Ascending aorta (tissue), 2 donors: Measurements from ENCODE around the gene OR2A25. TPM values are rescaled to one million over a fixed set of nuclear protein-coding genes. Genes with fewer than 3 reads are reported as not detected.

Source experiments
- DNase-seq, 2 donors: peaks; one replicate each; pipeline ENCODE4 v3.0.0-alpha.2; 2019; ENCODE audit warnings: low spot score in 2 of 2
- H3K27ac ChIP-seq, 2 donors: fragments of 200-600 bp; sonication (generic); one replicate each; pipeline ENCODE4 v1.5.1; 2016 to 2017; ENCODE audit warnings: mild to moderate bottlenecking in 1 of 2
- H3K27me3 ChIP-seq: fragments of 200-600 bp; sonication (generic); one replicate; pipeline ENCODE4 v1.5.1; 2017
- H3K36me3 ChIP-seq, 2 donors: fragments of 200-600 bp; sonication (generic); one replicate each; pipeline ENCODE4 v1.5.1; 2016
- H3K4me1 ChIP-seq, 2 donors: fragments of 200-600 bp; sonication (generic); one replicate each; pipeline ENCODE4 v1.5.1; 2016 to 2017; ENCODE audit warnings: mild to moderate bottlenecking in 1 of 2
- H3K4me3 ChIP-seq, 2 donors: fragments of 200-600 bp; sonication (generic); one replicate each; pipeline ENCODE4 v1.5.1; 2016 to 2017; ENCODE audit warnings: mild to moderate bottlenecking in 1 of 2
- H3K9me3 ChIP-seq, 2 donors: fragments of 200-600 bp; sonication (generic); one replicate each; pipeline ENCODE4 v1.5.1; 2016
- CTCF ChIP-seq, 3 experiments: fragments of 200-600 bp in 2 of 3; fragments of 450-650 bp in 1 of 3; sonication (generic) in 2 of 3; IDR thresholded peaks; one replicate each; pipeline ENCODE4 v1.5.1; 2016 to 2019; ENCODE audit warnings: antibody characterized with exemption in 3 of 3, mild to moderate bottlenecking in 1 of 3, moderate library complexity in 1 of 3
- intact Hi-C: fragments of 100-400 bp; cut with DNase I; formaldehyde crosslinking; loops from one replicate; pipeline ENCODE4 v1.15.1; 2023
- total RNA-seq: library from RNA; depleted of rRNA; stranded (reverse); fragments of >200 nt; gene quantifications from one replicate; pipeline ENCODE4 v1.1.0, GENCODE V29; 2016

The OR2A25 gene
- total RNA-seq, 1 donor from 2014 or later: not detected

- no peaks in the 10 kb centered on the region for H3K4me1 ChIP-seq
- H3K27ac ChIP-seq: no peak overlapping the region
- no peak for DNase-seq
- no peak overlapping the region for H3K4me3 ChIP-seq
- H3K9me3 ChIP-seq: no peaks in the 10 kb centered on the region
- intact Hi-C loops: no loop called here
- TF ChIP-seq CTCF (IDR thresholded peaks at IDR 0.05): no peak
- H3K27me3 ChIP-seq: no peaks in the 10 kb centered on the region
- H3K36me3 ChIP-seq: no peaks in the 10 kb centered on the region
Observed at GRCh38 chr7:144032985-144033709, 36.5 kb upstream of the OR2A25 start.

- Histone ChIP-seq H3K36me3 (no peaks in the 10 kb centered on the region), H3K4me3 (no peak overlapping the region), H3K27me3 (no peaks in the 10 kb centered on the region), H3K9me3 (no peaks in the 10 kb centered on the region), H3K27ac (no peak overlapping the region), H3K4me1 (no peaks in the 10 kb centered on the region)
- no peak for TF ChIP-seq CTCF (IDR thresholded peaks at IDR 0.05)
- intact Hi-C loops: no loop called here
- no peak for DNase-seq
Observed at GRCh38 chr7:144035385-144035784, 34.2 kb upstream of the OR2A25 start.

GRCh38 chr7:144036302-144036885 is 33.2 kb upstream of the OR2A25 start:
- H3K4me3 ChIP-seq: no peak overlapping the region
- H3K4me1 ChIP-seq: no peaks in the 10 kb centered on the region
- H3K27ac ChIP-seq: no peak overlapping the region
- DNase-seq: no peak
- H3K27me3 ChIP-seq: no peaks in the 10 kb centered on the region
- H3K9me3 ChIP-seq: no peaks in the 10 kb centered on the region
- no peaks in the 10 kb centered on the region for H3K36me3 ChIP-seq
- no peak for TF ChIP-seq CTCF (IDR thresholded peaks at IDR 0.05)
- intact Hi-C loops: no loop called here

GRCh38 chr7:144037414-144038035 is 32.1 kb upstream of the OR2A25 start:
- DNase-seq: no peak

GRCh38 chr7:144038887-144039286 is 30.7 kb upstream of the OR2A25 start:
- Histone ChIP-seq H3K27me3 (no peaks in the 10 kb centered on the region), H3K9me3 (no peaks in the 10 kb centered on the region), H3K4me1 (no peaks in the 10 kb centered on the region), H3K27ac (no peak overlapping the region), H3K4me3 (no peak overlapping the region), H3K36me3 (no peaks in the 10 kb centered on the region)
- intact Hi-C loops: no loop called here
- no peak for DNase-seq
- TF ChIP-seq CTCF (IDR thresholded peaks at IDR 0.05): no peak

More at GRCh38 chr7:144037414-144038035, 32.1 kb upstream of the OR2A25 start:
- Histone ChIP-seq H3K27ac (no peak overlapping the region), H3K36me3 (no peaks in the 10 kb centered on the region), H3K4me1 (no peaks in the 10 kb centered on the region), H3K4me3 (no peak overlapping the region), H3K27me3 (no peaks in the 10 kb centered on the region), H3K9me3 (no peaks in the 10 kb centered on the region)
- TF ChIP-seq CTCF (IDR thresholded peaks at IDR 0.05): no peak
- intact Hi-C loops: no loop called here
